Ishikawa (cell line): ENCODE measurements around the gene RRM2.

Experiments used
- CREB1 ChIP-seq: IDR thresholded peaks from 2 replicates; pipeline ENCODE4 v1.6.1; 2012; ENCODE audit warnings: low read depth
- EGR1 ChIP-seq: IDR thresholded peaks from 2 replicates; pipeline ENCODE4 v1.6.1; 2012
- EP300 ChIP-seq: IDR thresholded peaks from 2 replicates; pipeline ENCODE4 v1.6.1; 2012; ENCODE audit warnings: borderline replicate concordance
- FOXM1 ChIP-seq: IDR thresholded peaks from 2 replicates; pipeline ENCODE4 v1.6.1; 2012; ENCODE audit warnings: low read depth, borderline replicate concordance
- MAX ChIP-seq: IDR thresholded peaks from 2 replicates; pipeline ENCODE4 v1.6.1; 2012
- NFIC ChIP-seq: IDR thresholded peaks from 2 replicates; pipeline ENCODE4 v1.6.1; 2012
- RAD21 ChIP-seq: IDR thresholded peaks from 2 replicates; pipeline ENCODE4 v1.6.1; 2012; ENCODE audit warnings: low read depth
- REST ChIP-seq: IDR thresholded peaks from 2 replicates; pipeline ENCODE4 v1.6.1; 2012; ENCODE audit warnings: low read depth, mild to moderate bottlenecking
- TAF1 ChIP-seq: IDR thresholded peaks from 2 replicates; pipeline ENCODE4 v1.6.1; 2012; ENCODE audit warnings: low read depth, mild to moderate bottlenecking
- TCF12 ChIP-seq: IDR thresholded peaks from 2 replicates; pipeline ENCODE4 v1.6.1; 2012; ENCODE audit warnings: low read depth
- TEAD4 ChIP-seq: IDR thresholded peaks from 2 replicates; pipeline ENCODE4 v1.6.1; 2012
- USF1 ChIP-seq: IDR thresholded peaks from 2 replicates; pipeline ENCODE4 v1.6.1; 2012
- YY1 ChIP-seq: IDR thresholded peaks from 2 replicates; pipeline ENCODE4 v1.6.1; 2012; ENCODE audit warnings: low read depth
- ZBTB7A ChIP-seq: IDR thresholded peaks from 2 replicates; pipeline ENCODE4 v1.6.1; 2012; ENCODE audit warnings: low read depth

GRCh38 chr2:10136101-10136934 lies 13.8 kb downstream of the RRM2 start:
- TF ChIP-seq TEAD4: no peak; the same call in 1 of the 2 replicates
- no peak for TF ChIP-seq YY1
- TF ChIP-seq TCF12: no peak
- no peak for TF ChIP-seq RAD21
- no peak for TF ChIP-seq MAX
- no peak for TF ChIP-seq FOXM1
- no peak for TF ChIP-seq EP300
- TF ChIP-seq REST: no peak
- no peak for TF ChIP-seq USF1
- TF ChIP-seq ZBTB7A: no peak
- no peak for TF ChIP-seq TAF1
- TF ChIP-seq NFIC: 0 out of 2 replicates have a peak, but pooled peaks have one; percentile 25
- no peak for TF ChIP-seq CREB1
- no peak for TF ChIP-seq EGR1
